ENCODE results near the gene PRG3.

- TF ChIP-seq EP300 (IDR thresholded peaks at IDR 0.05), result no peak
- no peak for TF ChIP-seq POLR2A (IDR thresholded peaks at IDR 0.05; ENCODE audit: low read depth)
- TF ChIP-seq CTCF (IDR thresholded peaks at IDR 0.05), result no peak
Measured at GRCh38 chr11:57344826-57345225, 36.1 kb downstream of the PRG3 start.

Data from esophagus muscularis mucosa (tissue), 4 donors.